Measurements from ENCODE around the gene COL5A1. TPM values are rescaled to one million over a fixed set of nuclear protein-coding genes. Genes with fewer than 3 reads are reported as not detected.

COL5A1 gene
- total RNA-seq, 4 donors from 2014 or later, result 4.0 to 12.8 (median 6.3) TPM

DNA sequence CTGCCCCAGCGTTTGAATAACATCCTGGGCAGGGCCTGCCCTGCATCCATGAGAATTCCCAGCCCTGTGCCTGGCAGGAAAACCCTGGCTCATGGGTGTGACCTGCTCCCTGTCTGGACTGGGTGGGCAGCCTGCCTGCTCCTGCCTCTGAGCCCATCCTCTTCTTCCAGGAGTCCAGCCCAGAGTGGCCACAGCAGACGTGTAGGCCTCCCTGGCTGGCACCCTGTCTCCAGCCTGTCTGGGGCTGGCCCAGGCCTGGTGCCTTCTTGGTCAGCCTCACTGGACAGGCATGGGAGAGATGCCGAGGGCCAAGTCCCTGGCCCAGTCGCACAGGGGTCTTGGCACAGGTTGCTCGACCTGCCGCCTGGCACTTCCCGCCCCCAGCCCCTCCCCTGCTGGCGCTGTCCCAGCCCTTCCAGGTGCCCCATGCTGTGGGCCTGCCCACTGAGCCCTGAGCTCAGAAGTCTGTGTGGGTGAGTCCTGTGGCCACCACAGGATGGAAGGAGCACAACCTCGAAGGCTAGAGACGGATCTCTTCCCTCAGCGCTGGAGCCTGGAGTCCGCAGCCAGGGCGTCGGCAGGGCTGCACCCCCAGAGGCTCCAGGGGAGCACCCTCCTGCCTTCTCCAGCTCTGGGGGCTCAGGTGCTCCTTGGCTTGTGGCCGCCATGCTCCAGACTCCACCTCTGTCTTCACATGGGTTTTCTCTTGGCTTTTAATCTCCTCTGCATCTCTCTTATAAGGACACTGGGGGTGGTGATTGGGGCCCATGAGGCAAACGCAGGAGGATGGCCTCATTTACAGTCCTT is 11.8 kb upstream of the COL5A1 start:
- H3K4me3 ChIP-seq, result no peak overlapping the region
- H3K4me1 ChIP-seq, result no peaks in the 10 kb centered on the region
- WGBS, 2 donors, result 42 to 60% methylated on average over 1 to 2 of the region's 16 CpGs
- no peaks in the 10 kb centered on the region for H3K36me3 ChIP-seq
- no peak overlapping the region for H3K27ac ChIP-seq
- peaks cover 0 to 27% (median 0%) of the 10 kb centered on the region in 4 donors for H3K27me3 ChIP-seq
- DNase-seq, result no peak
- no peaks in the 10 kb centered on the region for H3K9me3 ChIP-seq
- intact Hi-C loops (cut with DNase I), result no loop called here
- no peak for TF ChIP-seq CTCF (IDR thresholded peaks at IDR 0.05)
- no peak for TF ChIP-seq POLR2A (IDR thresholded peaks at IDR 0.05)

GRCh38 chr9:134630393-134630790 is 11.2 kb upstream of the COL5A1 start:
- Histone ChIP-seq H3K36me3 (no peaks in the 10 kb centered on the region), H3K27me3 (peaks cover 0 to 27% (median 0%) of the 10 kb centered on the region in 4 donors), H3K27ac (no peak overlapping the region), H3K9me3 (no peaks in the 10 kb centered on the region), H3K4me3 (no peak overlapping the region), H3K4me1 (no peaks in the 10 kb centered on the region)
- intact Hi-C loops (cut with DNase I), result no loop called here
- TF ChIP-seq POLR2A (IDR thresholded peaks at IDR 0.05) (no peak), CTCF (IDR thresholded peaks at IDR 0.05) (no peak)
- 90 to 100% methylated on average over 1 to 3 of the region's 13 CpGs for WGBS, 2 donors
- no peak for DNase-seq

DNA sequence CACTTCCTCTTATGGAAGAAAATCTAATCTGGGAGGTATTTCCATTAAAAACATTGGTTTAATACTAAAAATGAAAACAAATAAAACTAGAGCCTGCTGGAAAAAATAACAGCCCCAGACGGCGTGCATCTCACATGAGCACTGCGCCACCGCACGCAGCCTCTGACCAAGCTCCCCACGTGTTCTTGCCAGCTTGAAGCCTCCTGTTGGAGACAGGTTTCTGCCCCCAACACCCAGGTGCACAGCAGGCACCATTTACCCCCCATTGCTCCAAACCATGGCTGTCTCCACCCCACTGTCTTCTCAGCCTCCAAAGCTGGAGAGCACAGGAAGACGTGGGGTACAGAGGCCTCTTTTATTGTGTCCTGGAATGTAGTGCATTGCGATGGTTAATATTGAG is 10.7 kb upstream of the COL5A1 start:
- Histone ChIP-seq H3K9me3 (no peaks in the 10 kb centered on the region), H3K4me3 (no peak overlapping the region), H3K27me3 (peaks cover 0 to 31% (median 0%) of the 10 kb centered on the region in 4 donors), H3K36me3 (no peaks in the 10 kb centered on the region), H3K4me1 (no peaks in the 10 kb centered on the region), H3K27ac (no peak overlapping the region)
- WGBS, 2 donors, result 85 to 95% methylated on average over 8 of the region's 8 CpGs
- no peak for DNase-seq
- intact Hi-C loops (cut with DNase I), result no loop called here
- TF ChIP-seq POLR2A (IDR thresholded peaks at IDR 0.05) (no peak), CTCF (IDR thresholded peaks at IDR 0.05) (no peak)

DNA sequence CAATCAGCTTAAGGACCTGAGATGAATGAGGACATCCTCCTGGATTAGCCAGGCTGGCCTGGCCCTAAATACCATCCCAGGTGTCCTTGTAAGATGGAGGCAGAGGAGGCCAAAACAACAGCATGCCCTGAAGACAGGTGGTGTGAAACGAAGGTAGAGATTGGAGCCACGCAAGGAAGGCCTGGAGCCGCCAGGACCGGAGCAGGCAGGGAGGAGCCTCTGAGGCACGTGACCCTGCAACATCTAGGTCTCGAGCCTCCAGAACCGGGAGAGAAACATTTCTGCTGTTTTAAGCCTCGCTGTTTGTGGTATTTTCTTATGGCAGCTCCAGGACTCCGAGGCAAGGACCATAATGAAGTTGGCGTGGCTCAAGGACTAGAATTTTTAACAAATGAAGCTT is 9.7 kb upstream of the COL5A1 start:
- no peak for TF ChIP-seq POLR2A (IDR thresholded peaks at IDR 0.05)
- no peak for TF ChIP-seq CTCF (IDR thresholded peaks at IDR 0.05)
- H3K4me3 ChIP-seq, result no peak overlapping the region
- no peaks in the 10 kb centered on the region for H3K9me3 ChIP-seq
- H3K4me1 ChIP-seq, result no peaks in the 10 kb centered on the region
- no peak for DNase-seq
- peaks cover 0 to 27% (median 0%) of the 10 kb centered on the region in 4 donors for H3K27me3 ChIP-seq
- intact Hi-C loops (cut with DNase I), result no loop called here
- H3K27ac ChIP-seq, result no peak overlapping the region
- WGBS, 2 donors, result 72 to 81% methylated on average over 9 of the region's 10 CpGs
- no peaks in the 10 kb centered on the region for H3K36me3 ChIP-seq

GRCh38 chr9:134632329-134632728 is 9.3 kb upstream of the COL5A1 start:
- H3K36me3 ChIP-seq, result no peaks in the 10 kb centered on the region
- TF ChIP-seq POLR2A (IDR thresholded peaks at IDR 0.05) (no peak), CTCF (IDR thresholded peaks at IDR 0.05) (no peak)
- no peak overlapping the region for H3K27ac ChIP-seq
- H3K27me3 ChIP-seq, result peaks cover 0 to 32% (median 0%) of the 10 kb centered on the region in 4 donors
- H3K9me3 ChIP-seq, result no peaks in the 10 kb centered on the region
- 54% methylated on average over 8 of the region's 9 CpGs; no CpG with 5 or more reads in 1 of the 2 donors for WGBS, 2 donors
- intact Hi-C loops (cut with DNase I), result no loop called here
- H3K4me3 ChIP-seq, result no peak overlapping the region
- no peak for DNase-seq
- H3K4me1 ChIP-seq, result no peaks in the 10 kb centered on the region

All from esophagus squamous epithelium (tissue), 5 donors.